ENCODE measurements around the gene SYTL5.

GRCh38 chrX:38081909-38082308 lies 75.6 kb downstream of the SYTL5 start:
- TF ChIP-seq CTCF (IDR thresholded peaks at IDR 0.05): no peak
- no peak for TF ChIP-seq ZFX (IDR thresholded peaks at IDR 0.05; ENCODE audit: borderline replicate concordance)
